Measurements from ENCODE around the gene MORN1.
"Not testable (repeated sequence)": the region's sequence is repeated elsewhere in the genome, so short reads cannot be mapped to it uniquely, and the experiment has no call there.

Gene MORN1

GRCh38 chr1:2334366-2334765, 57.0 kb downstream of the MORN1 start:
- Histone ChIP-seq H3K27me3 (ENCODE audit: insufficient read depth, low read depth, severe bottlenecking) (no peaks in the 10 kb centered on the region), H3K9me3 (ENCODE audit: severe bottlenecking) (no peaks in the 10 kb centered on the region)
- no peak for TF ChIP-seq CTCF (IDR thresholded peaks at IDR 0.05; ENCODE audit: low read depth, low read length)

GRCh38 chr1:2331580-2331979, 59.8 kb downstream of the MORN1 start:
- H3K27me3 ChIP-seq (ENCODE audit: insufficient read depth, low read depth, severe bottlenecking); H3K36me3 ChIP-seq; H3K9me3 ChIP-seq (ENCODE audit: severe bottlenecking); H3K27ac ChIP-seq; DNase-seq; H3K4me3 ChIP-seq (ENCODE audit: low read depth, low read length): not testable (repeated sequence)

More at GRCh38 chr1:2334366-2334765, 57.0 kb downstream of the MORN1 start:
- Histone ChIP-seq H3K27ac (no peak overlapping the region), H3K4me3 (ENCODE audit: low read depth, low read length) (no peak overlapping the region), H3K36me3 (no peaks in the 10 kb centered on the region)
- DNase-seq: no peak

- no peaks in the 10 kb centered on the region for H3K36me3 ChIP-seq
- TF ChIP-seq CTCF (IDR thresholded peaks at IDR 0.05; ENCODE audit: low read depth, low read length): no peak
- DNase-seq: no peak
- no peak overlapping the region for H3K27ac ChIP-seq
- no peaks in the 10 kb centered on the region for H3K27me3 ChIP-seq (ENCODE audit: insufficient read depth, low read depth, severe bottlenecking)
- H3K4me3 ChIP-seq (ENCODE audit: low read depth, low read length): no peak overlapping the region
- no peaks in the 10 kb centered on the region for H3K9me3 ChIP-seq (ENCODE audit: severe bottlenecking)
These were observed 60.2 kb downstream of the MORN1 start for GRCh38 chr1:2331200-2331544.

GRCh38 chr1:2330519-2331199, 60.7 kb downstream of the MORN1 start:
- H3K27ac ChIP-seq: no peak overlapping the region
- no peak for TF ChIP-seq CTCF (IDR thresholded peaks at IDR 0.05; ENCODE audit: low read depth, low read length)
- H3K36me3 ChIP-seq: no peaks in the 10 kb centered on the region
- no peak for DNase-seq
- H3K27me3 ChIP-seq (ENCODE audit: insufficient read depth, low read depth, severe bottlenecking): no peaks in the 10 kb centered on the region
- no peaks in the 10 kb centered on the region for H3K9me3 ChIP-seq (ENCODE audit: severe bottlenecking)
- H3K4me3 ChIP-seq (ENCODE audit: low read depth, low read length): no peak overlapping the region

GRCh38 chr1:2330035-2330434, 61.3 kb downstream of the MORN1 start:
- no peak overlapping the region for H3K27ac ChIP-seq
- H3K9me3 ChIP-seq (ENCODE audit: severe bottlenecking): no peaks in the 10 kb centered on the region
- no peaks in the 10 kb centered on the region for H3K27me3 ChIP-seq (ENCODE audit: insufficient read depth, low read depth, severe bottlenecking)
- TF ChIP-seq CTCF (IDR thresholded peaks at IDR 0.05; ENCODE audit: low read depth, low read length): no peak
- H3K4me3 ChIP-seq (ENCODE audit: low read depth, low read length): no peak overlapping the region
- no peak for DNase-seq
- H3K36me3 ChIP-seq: no peaks in the 10 kb centered on the region

- no peak overlapping the region for H3K27ac ChIP-seq
- peaks cover 4% of the 10 kb centered on the region for H3K27me3 ChIP-seq (ENCODE audit: insufficient read depth, low read depth, severe bottlenecking)
- no peaks in the 10 kb centered on the region for H3K9me3 ChIP-seq (ENCODE audit: severe bottlenecking)
- TF ChIP-seq CTCF (IDR thresholded peaks at IDR 0.05; ENCODE audit: low read depth, low read length): no peak
- DNase-seq: no peak
- no peak overlapping the region for H3K4me3 ChIP-seq (ENCODE audit: low read depth, low read length)
- H3K36me3 ChIP-seq: no peaks in the 10 kb centered on the region
These were observed 62.5 kb downstream of the MORN1 start for GRCh38 chr1:2328676-2329455.
